Jurkat, Clone E6-1 (cell line): Measurements from ENCODE around the gene HTR4.
"Not testable (repeated sequence)": the region's sequence is repeated elsewhere in the genome, so short reads cannot be mapped to it uniquely, and the experiment has no call there.

Source experiments
- DNase-seq: peaks from one replicate; pipeline ENCODE4 v3.0.0-alpha.2; 2011; ENCODE audit warnings: low read depth, low spot score
- H3K4me3 ChIP-seq: 2 replicates; pipeline ENCODE4 v1.5.1; 2011; ENCODE audit warnings: mild to moderate bottlenecking, low read length, control low read depth, moderate library complexity

Gene HTR4

DNA sequence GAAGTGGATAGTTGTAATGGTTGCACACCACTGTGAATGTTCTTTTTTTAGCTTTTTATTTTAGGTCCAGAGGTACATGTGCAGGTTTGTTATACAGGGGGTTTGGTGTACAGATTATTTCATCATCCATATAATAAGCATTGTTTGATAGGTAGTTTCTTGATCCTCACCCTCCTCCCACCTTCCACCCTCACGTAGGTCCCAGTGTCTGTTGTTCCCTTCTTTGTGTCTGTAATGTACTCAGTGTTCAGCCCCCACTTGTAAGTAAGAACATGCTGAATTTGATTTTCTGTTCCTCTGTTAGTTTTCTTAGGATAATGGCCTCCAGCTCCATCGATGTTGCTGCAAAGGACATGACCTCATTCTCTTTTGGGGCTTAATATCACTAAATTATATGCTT is 99.7 kb downstream of the HTR4 start:
- no peak overlapping the region for H3K4me3 ChIP-seq
- DNase-seq = no peak

- no peak for DNase-seq
- H3K4me3 ChIP-seq = no peak overlapping the region
Measured at GRCh38 chr5:148543727-148544126, 110.6 kb downstream of the HTR4 start.

DNA sequence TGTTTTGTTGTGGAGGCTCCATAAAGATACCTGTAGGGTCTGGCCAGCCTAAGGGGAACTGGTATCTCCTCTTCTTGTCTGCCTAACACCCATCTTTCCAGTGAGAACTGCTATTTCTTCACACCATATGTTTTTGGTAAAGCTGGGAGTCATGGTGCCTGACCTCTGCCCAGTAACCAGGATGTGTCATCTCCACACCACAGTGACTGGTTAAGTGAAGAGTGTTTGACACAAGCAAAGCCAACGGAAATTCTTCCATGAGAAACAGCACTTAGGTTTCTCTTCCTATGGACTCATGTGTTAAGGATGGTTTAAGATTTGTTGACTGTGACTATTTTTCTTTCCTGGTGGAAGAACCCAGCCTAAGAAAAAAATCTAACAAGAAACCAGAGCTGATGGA is 111.5 kb downstream of the HTR4 start:
- no peak for DNase-seq
- H3K4me3 ChIP-seq = no peak overlapping the region

DNA sequence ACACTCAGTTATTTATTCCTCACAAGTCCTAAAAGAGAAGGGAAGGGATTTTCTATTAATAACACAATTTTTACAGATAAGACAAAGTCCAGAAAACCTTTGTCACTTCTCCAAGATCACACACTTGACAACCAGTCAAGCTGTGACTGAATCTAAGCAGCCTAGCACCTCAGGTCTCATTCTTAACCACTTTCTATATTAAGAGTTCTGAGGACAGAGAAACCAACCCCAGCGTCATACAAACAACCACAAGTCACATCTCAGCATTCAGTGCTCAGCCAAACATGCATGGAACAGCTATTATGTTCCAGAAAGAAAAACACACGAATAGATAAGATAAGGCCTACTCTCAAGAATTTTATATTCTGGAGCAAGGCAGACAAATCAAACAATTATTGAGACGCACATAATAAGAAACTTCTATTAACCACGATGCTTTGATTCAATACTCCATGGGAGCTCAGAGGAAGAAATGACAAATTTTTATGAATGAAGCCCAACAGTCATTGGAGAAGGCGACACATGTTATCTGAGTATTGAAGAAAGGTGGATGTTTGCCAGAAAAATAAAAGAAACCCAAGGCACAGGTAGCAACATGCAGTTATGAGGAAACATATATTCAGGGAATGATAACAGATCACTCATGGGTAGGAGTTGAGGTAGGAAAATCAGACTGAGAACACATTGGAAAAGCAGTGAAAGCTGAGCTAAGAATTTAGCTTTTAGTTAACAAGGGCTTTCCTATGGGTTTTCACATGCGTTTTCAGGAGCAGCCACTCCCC is 113.1 kb downstream of the HTR4 start:
- no peak for DNase-seq
- H3K4me3 ChIP-seq = no peak overlapping the region

- no peak for DNase-seq
- H3K4me3 ChIP-seq = no peak overlapping the region
Measured at GRCh38 chr5:148540647-148541046, 113.7 kb downstream of the HTR4 start.

DNA sequence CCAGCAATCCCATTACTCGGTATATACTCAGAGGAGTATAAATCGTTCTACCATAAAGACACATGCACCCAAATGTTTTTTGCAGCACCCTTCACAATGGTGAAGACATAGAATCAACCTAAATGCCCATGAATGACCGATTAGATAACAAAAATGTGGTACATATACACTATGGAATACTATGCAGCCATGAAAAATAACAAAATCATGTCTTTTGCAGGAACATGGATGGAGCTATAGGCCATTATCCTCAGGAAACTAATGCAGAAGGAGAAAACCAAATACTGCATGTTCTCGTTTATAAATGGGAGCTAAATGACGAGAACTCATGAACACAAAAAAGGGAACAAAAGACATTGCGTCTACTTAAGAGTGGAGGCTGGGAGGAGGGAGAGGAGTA is 114.5 kb downstream of the HTR4 start:
- DNase-seq = no peak
- no peak overlapping the region for H3K4me3 ChIP-seq

DNA sequence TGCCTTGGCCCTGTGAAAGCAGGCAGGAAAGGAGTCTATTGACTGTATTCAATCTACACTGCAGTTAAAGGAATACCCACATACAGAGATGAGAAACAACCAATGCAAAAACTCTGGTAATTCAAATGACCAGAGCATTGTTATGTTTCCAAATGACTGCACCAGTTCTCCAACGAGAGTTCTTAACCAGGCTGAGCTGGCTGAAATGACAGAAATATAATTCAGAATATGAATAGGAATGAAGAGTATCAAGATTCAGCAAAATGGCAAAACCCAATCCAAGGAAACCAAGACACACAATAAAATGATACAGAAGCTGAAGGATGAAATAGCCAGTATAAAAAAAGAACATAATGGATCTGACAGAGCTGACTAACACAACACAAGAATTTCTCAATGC is 119.1 kb downstream of the HTR4 start:
- DNase-seq = no peak
- no peak overlapping the region for H3K4me3 ChIP-seq

GRCh38 chr5:148532969-148533670 is 121.2 kb downstream of the HTR4 start:
- H3K4me3 ChIP-seq = no peak overlapping the region
- no peak for DNase-seq

DNA sequence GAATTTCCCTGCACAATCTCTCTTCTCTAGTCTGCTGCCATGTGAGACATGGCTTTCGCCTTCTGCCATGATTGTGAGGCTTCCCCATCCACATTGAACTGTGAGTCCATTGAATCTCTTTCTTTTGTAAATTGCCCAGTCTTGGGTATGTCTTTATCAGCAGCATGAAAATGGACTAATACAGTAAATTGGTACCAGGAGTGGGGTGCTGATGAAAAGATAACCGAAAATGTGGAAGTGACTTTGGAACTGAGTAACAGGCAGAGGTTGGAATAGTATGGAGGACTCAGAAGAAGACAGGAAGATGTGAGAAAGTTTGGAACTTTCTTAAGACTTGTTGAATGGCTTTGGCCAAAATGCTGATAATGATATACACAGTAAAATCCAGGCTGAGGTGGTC is 124.9 kb downstream of the HTR4 start:
- DNase-seq = not testable (repeated sequence)

DNA sequence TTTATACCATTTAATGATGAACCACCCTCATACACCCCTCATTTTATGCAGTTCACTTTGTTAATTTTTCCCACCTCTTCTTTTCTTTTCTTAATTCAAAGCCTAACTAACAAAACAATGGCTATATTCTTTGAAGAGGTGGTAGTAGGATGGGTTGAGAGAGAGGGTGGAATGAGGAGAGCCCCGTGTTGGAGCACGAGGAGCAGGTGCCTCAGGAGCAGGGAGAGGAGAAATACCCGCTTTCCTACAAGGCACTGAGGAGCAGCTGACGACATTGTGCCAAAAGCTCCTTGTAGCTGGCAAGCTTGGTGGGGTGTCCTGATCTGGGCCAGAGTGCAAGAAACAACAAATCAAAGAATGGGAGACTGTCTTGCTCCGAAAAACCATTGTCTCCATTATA is 129.6 kb downstream of the HTR4 start:
- H3K4me3 ChIP-seq = no peak overlapping the region
- no peak for DNase-seq

More for the DNA sequence above, 124.9 kb downstream of the HTR4 start:
- H3K4me3 ChIP-seq = not testable (repeated sequence)

GRCh38 chr5:148523139-148523538 is 131.2 kb downstream of the HTR4 start:
- no peak for DNase-seq
- H3K4me3 ChIP-seq = no peak overlapping the region

DNA sequence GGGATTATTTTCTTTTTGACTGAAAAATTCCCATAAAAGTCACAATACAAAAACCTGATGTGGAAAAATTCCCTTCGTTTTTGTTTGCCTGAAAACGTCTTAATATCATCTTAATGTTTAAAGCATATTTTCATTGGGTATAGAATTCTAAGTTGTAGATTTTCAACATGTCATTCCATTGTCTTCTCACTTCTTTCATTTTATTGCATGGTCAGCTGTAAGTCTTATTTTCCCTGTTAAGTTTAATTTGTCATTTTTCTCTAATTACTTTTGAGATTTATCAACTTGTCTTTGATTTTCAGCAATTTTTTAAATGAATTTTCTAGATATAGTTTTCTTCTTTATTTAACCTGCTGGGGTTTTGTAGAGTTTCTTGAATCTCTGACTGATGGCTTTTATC is 138.9 kb downstream of the HTR4 start:
- H3K4me3 ChIP-seq = no peak overlapping the region
- no peak for DNase-seq

DNA sequence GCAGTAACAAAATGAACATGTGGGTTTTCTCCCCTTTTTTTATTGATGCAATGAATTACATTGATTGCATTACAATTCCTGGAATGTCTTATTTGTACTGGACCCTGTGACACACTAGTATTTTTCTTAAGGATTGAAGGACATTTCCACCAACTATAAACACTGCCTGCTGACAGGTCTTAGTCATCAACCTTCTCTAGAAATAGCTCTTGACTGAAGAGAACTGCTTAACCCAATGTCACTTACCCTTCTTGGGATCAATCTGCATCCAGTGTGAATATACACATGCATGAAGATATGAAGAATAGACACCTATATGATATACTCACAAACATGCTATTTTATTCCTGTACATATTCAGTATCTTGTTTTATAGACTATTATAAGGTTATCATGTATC is 140.0 kb downstream of the HTR4 start:
- no peak for DNase-seq
- no peak overlapping the region for H3K4me3 ChIP-seq

DNA sequence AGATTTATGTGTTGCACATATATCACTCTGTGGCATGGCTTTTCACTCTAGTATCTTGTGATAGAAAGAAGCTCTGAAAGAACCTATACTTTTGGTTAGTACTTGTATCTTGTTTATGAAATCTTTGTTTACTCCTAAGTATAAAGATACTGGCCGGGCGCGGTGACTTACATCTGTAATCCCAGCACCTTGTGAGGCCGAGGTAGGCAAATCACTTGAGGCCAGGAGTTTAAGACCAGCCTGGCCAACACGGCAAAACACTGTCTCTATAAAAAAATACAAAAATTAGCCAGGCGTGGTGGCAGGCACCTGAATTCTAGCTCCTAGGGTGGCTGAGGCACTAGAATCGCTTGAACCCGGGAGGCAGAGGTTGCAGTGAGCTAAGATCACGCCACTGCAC is 141.8 kb downstream of the HTR4 start:
- no peak overlapping the region for H3K4me3 ChIP-seq
- DNase-seq = no peak

DNA sequence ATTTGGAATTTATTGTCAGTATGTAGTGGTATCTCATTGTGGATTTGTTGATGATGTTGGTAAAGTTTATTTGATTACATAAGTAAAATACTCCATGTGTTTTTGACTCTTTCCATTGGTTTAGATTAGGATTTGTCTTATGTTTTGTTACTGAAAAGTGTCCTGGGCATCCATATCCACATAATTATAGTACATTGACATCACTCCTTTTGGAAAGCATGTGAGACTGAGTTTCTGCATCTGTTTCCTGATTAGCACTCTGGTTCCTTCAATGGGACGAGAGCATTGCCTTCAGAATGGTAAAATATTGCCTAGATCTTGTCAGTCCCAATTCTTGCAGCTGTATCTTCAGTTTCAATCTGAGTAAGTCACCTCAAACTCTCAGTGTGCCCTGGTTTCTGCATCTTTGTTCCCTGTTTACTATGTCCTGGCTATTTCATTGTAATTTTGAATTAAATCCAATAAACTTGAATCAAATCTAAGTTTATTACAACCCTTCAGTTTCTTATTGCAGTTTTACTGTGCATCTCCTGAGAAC is 142.4 kb downstream of the HTR4 start:
- no peak for DNase-seq
- no peak overlapping the region for H3K4me3 ChIP-seq

GRCh38 chr5:148509893-148510292 is 144.4 kb downstream of the HTR4 start:
- H3K4me3 ChIP-seq = no peak overlapping the region
- DNase-seq = no peak

GRCh38 chr5:148507648-148508047 is 146.7 kb downstream of the HTR4 start:
- no peak for DNase-seq

DNA sequence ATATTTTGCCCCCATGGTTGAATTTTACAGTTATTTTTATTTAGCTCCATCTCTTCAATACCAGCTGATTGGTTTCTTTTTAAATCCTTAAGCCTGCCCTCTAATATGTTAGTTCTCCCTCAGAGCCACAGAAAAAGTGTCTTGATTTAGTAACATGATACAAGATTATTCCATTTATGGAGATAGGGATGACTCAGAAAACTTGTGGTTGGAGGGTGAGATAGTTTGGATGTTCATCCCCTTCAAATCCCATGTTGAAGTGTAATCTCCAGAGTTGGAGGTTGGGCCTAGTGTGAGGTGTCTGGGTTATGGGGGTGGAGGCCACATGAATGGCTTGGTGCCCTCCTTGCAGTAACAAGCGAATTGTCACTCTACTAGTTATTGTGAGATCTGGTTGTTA is 154.9 kb downstream of the HTR4 start:
- no peak overlapping the region for H3K4me3 ChIP-seq
- no peak for DNase-seq

More at GRCh38 chr5:148507648-148508047, 146.7 kb downstream of the HTR4 start:
- no peak overlapping the region for H3K4me3 ChIP-seq

GRCh38 chr5:148497757-148498156 is 156.6 kb downstream of the HTR4 start:
- H3K4me3 ChIP-seq = no peak overlapping the region
- no peak for DNase-seq

- DNase-seq = no peak
- H3K4me3 ChIP-seq = no peak overlapping the region
Measured at GRCh38 chr5:148492351-148492750, 162.0 kb downstream of the HTR4 start.

- DNase-seq = no peak
- no peak overlapping the region for H3K4me3 ChIP-seq
Measured at GRCh38 chr5:148491793-148492184, 162.5 kb downstream of the HTR4 start.
